OCI-LY3 (cell line): Measurements from ENCODE around the gene ZNF32.

Experiments
- H2AFZ ChIP-seq: fragments of 200-600, 300-600 bp; shearing (Covaris generic); 2 replicates; pipeline ENCODE4 v1.6.0; 2014; ENCODE audit warnings: antibody characterized with exemption, low read depth, low read length
- H3K27ac ChIP-seq: fragments of 200-600, 300-600 bp; sonication (generic); 2 replicates; pipeline ENCODE4 v1.5.1; 2014; ENCODE audit warnings: mild to moderate bottlenecking, low read length, moderate library complexity, mixed read lengths
- H3K27me3 ChIP-seq: fragments of 200-600, 300-600 bp; sonication (generic); 2 replicates; pipeline ENCODE4 v1.6.1; 2014; ENCODE audit warnings: low read depth, low read length, mixed read lengths
- H3K36me3 ChIP-seq: fragments of 200-600, 300-600 bp; sonication (generic); replicated peaks from 2 replicates; pipeline ENCODE3; 2014; ENCODE audit warnings: low read depth, low read length, mixed read lengths
- H3K4me1 ChIP-seq: fragments of 300-600, 200-600 bp; sonication (generic); 2 replicates; pipeline ENCODE4 v1.6.1; 2014; ENCODE audit warnings: low read length, mixed read lengths
- H3K4me2 ChIP-seq: fragments of 200-600, 300-600 bp; sonication (generic); 2 replicates; pipeline ENCODE4 v1.6.1; 2014; ENCODE audit warnings: low read length, mixed read lengths
- H3K4me3 ChIP-seq: fragments of 300-600, 200-600 bp; sonication (generic); 2 replicates; pipeline ENCODE4 v1.5.1; 2014; ENCODE audit warnings: antibody characterized with exemption, mild to moderate bottlenecking, low read length, moderate library complexity
- H3K79me2 ChIP-seq: fragments of 300-600, 200-600 bp; shearing (Covaris generic); 2 replicates; pipeline ENCODE4 v1.6.1; 2014; ENCODE audit warnings: mild to moderate bottlenecking, low read length, mixed read lengths
- H3K9ac ChIP-seq: fragments of 300-600, 200-600 bp; shearing (Covaris generic); 2 replicates; pipeline ENCODE4 v1.6.0; 2014; ENCODE audit warnings: mild to moderate bottlenecking, low read length, moderate library complexity
- H3K9me3 ChIP-seq: fragments of 200-600, 300-600 bp; shearing (Covaris generic); 2 replicates; pipeline ENCODE4 v1.6.1; 2014; ENCODE audit warnings: low read length, mixed read lengths; ENCODE audit not compliant: insufficient read depth
- H4K20me1 ChIP-seq: fragments of 200-600, 300-600 bp; sonication (generic); 2 replicates; pipeline ENCODE4 v1.6.1; 2016; ENCODE audit warnings: low read length, mixed read lengths; ENCODE audit not compliant: insufficient read depth
- EZH2phosphoT487 ChIP-seq: fragments of 200-600 bp; shearing (Covaris generic); IDR thresholded peaks from 2 replicates; pipeline ENCODE4 v1.6.1; 2018; ENCODE audit warnings: antibody characterized with exemption, mixed run types, low read depth
- TF ChIP-seq, protein P1 (sequence below): fragments of 200-600, 300-600 bp; sonication (generic); IDR thresholded peaks from 2 replicates; pipeline ENCODE4 v1.5.1; 2014; ENCODE audit warnings: antibody characterized with exemption, low read length, low read depth

The ZNF32 gene, protein sequence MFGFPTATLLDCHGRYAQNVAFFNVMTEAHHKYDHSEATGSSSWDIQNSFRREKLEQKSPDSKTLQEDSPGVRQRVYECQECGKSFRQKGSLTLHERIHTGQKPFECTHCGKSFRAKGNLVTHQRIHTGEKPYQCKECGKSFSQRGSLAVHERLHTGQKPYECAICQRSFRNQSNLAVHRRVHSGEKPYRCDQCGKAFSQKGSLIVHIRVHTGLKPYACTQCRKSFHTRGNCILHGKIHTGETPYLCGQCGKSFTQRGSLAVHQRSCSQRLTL

DNA sequence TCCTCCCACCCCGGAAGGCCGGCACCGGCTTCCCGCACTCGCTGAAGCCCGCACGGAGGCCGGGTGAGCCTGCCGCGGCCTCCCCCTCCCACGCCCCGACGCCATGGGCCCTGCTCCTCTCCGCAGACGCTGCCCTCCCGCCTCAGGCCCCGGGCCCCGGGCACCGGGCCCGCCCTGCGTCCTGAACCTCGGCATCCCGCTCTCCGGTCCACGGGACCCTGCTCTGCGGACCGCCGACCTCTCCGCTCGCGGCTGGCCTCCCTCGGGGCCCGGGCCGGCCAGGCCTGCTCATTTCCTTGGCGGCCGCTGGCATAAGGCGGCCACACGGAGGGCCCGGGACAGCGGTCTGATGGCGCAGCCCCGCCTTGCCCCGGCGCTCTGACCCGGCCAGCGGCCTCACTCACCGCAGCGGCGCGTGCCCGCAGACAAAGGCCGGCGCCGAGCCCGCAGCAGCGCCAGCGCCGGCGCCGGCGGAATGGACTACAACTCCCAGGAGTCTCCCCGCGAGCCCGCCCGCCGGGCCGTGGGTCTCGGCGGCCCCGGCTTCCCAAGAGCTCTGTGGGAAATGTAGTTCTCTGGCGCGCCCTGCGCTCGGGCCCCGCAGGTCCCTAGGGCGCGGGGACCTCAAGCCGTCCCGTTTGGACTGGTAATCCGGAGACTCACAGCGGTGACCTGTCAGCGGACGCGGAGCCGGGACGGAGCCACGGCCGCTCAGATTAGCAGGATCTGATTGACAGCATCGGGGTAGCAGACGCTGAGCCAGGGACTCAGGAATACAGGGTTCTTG is at the start of gene ZNF32:
ZNF32 (minus strand) TSS at position 484 of the 787 bp plus-strand sequence. CDS start 2,748 bp downstream, outside the sequence.
- Histone ChIP-seq H3K27ac (no peak within 1 kb of the TSS), H2AFZ (peak within 1 kb of the TSS; percentile 86), H3K4me2 (peak within 1 kb of the TSS; percentile 83), H3K27me3 (no peaks in the 10 kb centered on the region), H3K36me3 (peaks cover 36% of the 10 kb centered on the region), H3K4me1 (peaks cover 7% of the 10 kb centered on the region), H4K20me1 (no peaks in the 10 kb centered on the region), H3K9me3 (peaks cover 15% of the 10 kb centered on the region), H3K79me2 (no peaks in the 10 kb centered on the region; the same call in 1 of the 2 replicates), H3K9ac (peak within 1 kb of the TSS; percentile 66), H3K4me3 (peak within 1 kb of the TSS; percentile 82)
- no peak for TF ChIP-seq EZH2phosphoT487
- TF ChIP-seq, protein P1, sequence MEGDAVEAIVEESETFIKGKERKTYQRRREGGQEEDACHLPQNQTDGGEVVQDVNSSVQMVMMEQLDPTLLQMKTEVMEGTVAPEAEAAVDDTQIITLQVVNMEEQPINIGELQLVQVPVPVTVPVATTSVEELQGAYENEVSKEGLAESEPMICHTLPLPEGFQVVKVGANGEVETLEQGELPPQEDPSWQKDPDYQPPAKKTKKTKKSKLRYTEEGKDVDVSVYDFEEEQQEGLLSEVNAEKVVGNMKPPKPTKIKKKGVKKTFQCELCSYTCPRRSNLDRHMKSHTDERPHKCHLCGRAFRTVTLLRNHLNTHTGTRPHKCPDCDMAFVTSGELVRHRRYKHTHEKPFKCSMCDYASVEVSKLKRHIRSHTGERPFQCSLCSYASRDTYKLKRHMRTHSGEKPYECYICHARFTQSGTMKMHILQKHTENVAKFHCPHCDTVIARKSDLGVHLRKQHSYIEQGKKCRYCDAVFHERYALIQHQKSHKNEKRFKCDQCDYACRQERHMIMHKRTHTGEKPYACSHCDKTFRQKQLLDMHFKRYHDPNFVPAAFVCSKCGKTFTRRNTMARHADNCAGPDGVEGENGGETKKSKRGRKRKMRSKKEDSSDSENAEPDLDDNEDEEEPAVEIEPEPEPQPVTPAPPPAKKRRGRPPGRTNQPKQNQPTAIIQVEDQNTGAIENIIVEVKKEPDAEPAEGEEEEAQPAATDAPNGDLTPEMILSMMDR, result no peak

DNA sequence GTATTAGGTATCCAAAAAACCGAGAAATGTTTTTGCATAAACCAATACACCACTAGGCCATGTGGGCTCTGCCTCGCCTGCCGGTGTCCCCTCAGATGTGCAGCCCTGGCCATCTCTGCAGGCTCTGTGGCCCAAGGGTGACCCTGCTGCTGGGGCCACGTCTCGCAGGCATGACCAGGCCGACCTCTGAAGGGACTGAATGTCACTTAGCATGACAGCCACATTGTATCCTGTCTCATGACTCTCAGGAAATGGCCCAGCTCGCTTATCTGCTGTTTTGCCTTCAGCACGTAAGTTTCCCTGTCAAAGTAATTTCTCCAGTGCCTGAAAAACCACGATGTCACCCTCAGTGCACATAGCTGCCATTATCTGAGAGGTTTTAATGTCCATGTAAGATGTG is 49.5 kb upstream of the ZNF32 start:
- no peaks in the 10 kb centered on the region for H3K4me1 ChIP-seq
- H3K79me2 ChIP-seq, result no peaks in the 10 kb centered on the region
- H3K27ac ChIP-seq, result no peak overlapping the region
- H2AFZ ChIP-seq, result no peak overlapping the region
- H3K36me3 ChIP-seq, result no peaks in the 10 kb centered on the region
- H3K9ac ChIP-seq, result no peak overlapping the region
- H3K9me3 ChIP-seq, result no peaks in the 10 kb centered on the region
- no peak for TF ChIP-seq EZH2phosphoT487
- H3K4me2 ChIP-seq, result no peak overlapping the region
- no peak overlapping the region for H3K4me3 ChIP-seq
- no peaks in the 10 kb centered on the region for H4K20me1 ChIP-seq
- no peaks in the 10 kb centered on the region for H3K27me3 ChIP-seq

DNA sequence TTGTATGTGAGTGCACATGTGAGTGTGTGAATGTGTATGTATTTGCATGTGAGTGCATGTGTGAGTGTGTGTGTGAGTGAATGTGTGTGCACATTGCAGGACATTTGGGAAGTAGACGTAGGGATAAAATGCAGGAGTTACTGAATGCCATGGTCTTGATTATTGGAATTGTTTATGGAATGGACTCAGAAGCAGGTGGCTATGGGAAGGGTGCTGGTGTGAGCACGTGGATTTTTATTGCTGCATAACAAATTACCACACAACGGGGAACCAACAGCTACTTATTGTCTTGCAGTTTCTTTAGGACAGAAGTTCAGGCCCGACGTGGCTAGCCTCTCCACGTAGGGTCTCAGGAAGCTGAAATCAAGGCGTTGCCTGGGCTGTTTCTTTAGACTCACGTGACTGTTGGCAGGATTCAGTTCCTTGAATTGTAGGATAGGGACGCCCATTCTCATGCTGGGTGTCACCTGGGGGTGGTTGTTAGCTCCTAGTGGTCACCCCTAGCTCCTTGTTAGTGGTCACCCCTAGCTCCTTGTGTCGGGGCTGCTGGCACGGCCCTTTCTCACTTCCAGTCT is 48.3 kb upstream of the ZNF32 start:
- TF ChIP-seq EZH2phosphoT487, result no peak
- TF ChIP-seq, protein P1, result no peak
- H3K27me3 ChIP-seq, result no peaks in the 10 kb centered on the region
- H3K9ac ChIP-seq, result no peak overlapping the region
- no peaks in the 10 kb centered on the region for H3K4me1 ChIP-seq
- no peak overlapping the region for H3K4me2 ChIP-seq
- no peaks in the 10 kb centered on the region for H3K9me3 ChIP-seq
- no peak overlapping the region for H3K27ac ChIP-seq
- no peak overlapping the region for H3K4me3 ChIP-seq
- no peaks in the 10 kb centered on the region for H4K20me1 ChIP-seq
- no peaks in the 10 kb centered on the region for H3K79me2 ChIP-seq
- no peaks in the 10 kb centered on the region for H3K36me3 ChIP-seq
- H2AFZ ChIP-seq, result no peak overlapping the region

DNA sequence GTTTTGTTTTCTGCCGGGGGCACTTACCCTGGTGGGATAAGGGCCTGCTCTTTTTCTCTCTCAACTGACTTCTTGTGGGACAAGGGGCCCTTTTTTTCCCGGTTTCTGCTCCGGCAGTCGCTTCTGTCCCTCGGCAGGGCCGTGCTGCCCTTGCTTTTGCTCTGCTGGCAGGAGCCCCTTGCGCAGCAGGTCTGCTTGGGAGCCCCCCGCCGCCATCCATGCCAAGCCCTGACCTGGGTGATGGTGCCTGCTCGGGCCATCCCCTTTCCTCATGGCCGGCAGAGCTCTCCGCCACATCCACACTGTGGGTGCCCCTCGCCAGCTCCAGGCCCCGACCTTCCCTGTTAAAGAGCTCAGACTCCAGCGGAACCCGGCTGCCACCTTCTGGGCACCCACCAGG is 47.0 kb upstream of the ZNF32 start:
- Histone ChIP-seq H3K79me2 (no peaks in the 10 kb centered on the region), H3K4me2 (no peak overlapping the region), H3K4me3 (no peak overlapping the region), H4K20me1 (no peaks in the 10 kb centered on the region), H3K4me1 (no peaks in the 10 kb centered on the region), H3K27ac (no peak overlapping the region), H3K36me3 (no peaks in the 10 kb centered on the region), H3K9ac (no peak overlapping the region), H2AFZ (no peak overlapping the region), H3K9me3 (no peaks in the 10 kb centered on the region), H3K27me3 (no peaks in the 10 kb centered on the region; the same call in 1 of the 2 replicates)
- no peak for TF ChIP-seq EZH2phosphoT487
- TF ChIP-seq, protein P1, result no peak
